T-helper 1 cell treated with Interleukin-12 subunit alpha and Interleukin-12 subunit beta and Interleukin-4 antibody, amounts not matched to agents 30 μg/mL and 1 μg/mL, for 36 hours (primary cell): ENCODE results near the gene TMEM132A.
"Not testable (repeated sequence)": the region's sequence is repeated elsewhere in the genome, so short reads cannot be mapped to it uniquely, and the experiment has no call there.

Experiments
- H3K27ac Mint-ChIP-seq: one replicate; pipeline ENCODE4 v1.8.0; 2021; ENCODE audit warnings: mild to moderate bottlenecking, mixed read lengths
- H3K27me3 Mint-ChIP-seq: one replicate; pipeline ENCODE4 v1.8.0; 2021; ENCODE audit warnings: low read depth, mixed read lengths
- H3K36me3 Mint-ChIP-seq: one replicate; pipeline ENCODE4 v1.8.0; 2021; ENCODE audit warnings: low read depth, mixed read lengths
- H3K4me1 Mint-ChIP-seq: one replicate; pipeline ENCODE4 v1.8.0; 2021; ENCODE audit warnings: low read depth, mixed read lengths
- H3K4me3 Mint-ChIP-seq: one replicate; pipeline ENCODE4 v1.8.0; 2021; ENCODE audit warnings: mild to moderate bottlenecking, moderate library complexity, mixed read lengths
- H3K9me3 Mint-ChIP-seq: one replicate; pipeline ENCODE4 v1.8.0; 2021; ENCODE audit warnings: mixed read lengths

Gene TMEM132A

GRCh38 chr11:60899046-60899936, 25.0 kb upstream of the TMEM132A start:
- peaks cover 10% of the 10 kb centered on the region for H3K4me1 Mint-ChIP-seq
- H3K9me3 Mint-ChIP-seq: no peaks in the 10 kb centered on the region
- H3K27me3 Mint-ChIP-seq: no peaks in the 10 kb centered on the region
- peaks cover 59% of the 10 kb centered on the region for H3K36me3 Mint-ChIP-seq
- H3K4me3 Mint-ChIP-seq: no peak overlapping the region
- H3K27ac Mint-ChIP-seq: peak overlapping the region; percentile 36

- Mint-ChIP-seq H3K27me3 (no peaks in the 10 kb centered on the region), H3K9me3 (no peaks in the 10 kb centered on the region), H3K36me3 (peaks cover 57% of the 10 kb centered on the region), H3K4me1 (peaks cover 12% of the 10 kb centered on the region), H3K4me3 (no peak overlapping the region), H3K27ac (no peak overlapping the region)
Observed at GRCh38 chr11:60899977-60900376, 24.3 kb upstream of the TMEM132A start.

DNA sequence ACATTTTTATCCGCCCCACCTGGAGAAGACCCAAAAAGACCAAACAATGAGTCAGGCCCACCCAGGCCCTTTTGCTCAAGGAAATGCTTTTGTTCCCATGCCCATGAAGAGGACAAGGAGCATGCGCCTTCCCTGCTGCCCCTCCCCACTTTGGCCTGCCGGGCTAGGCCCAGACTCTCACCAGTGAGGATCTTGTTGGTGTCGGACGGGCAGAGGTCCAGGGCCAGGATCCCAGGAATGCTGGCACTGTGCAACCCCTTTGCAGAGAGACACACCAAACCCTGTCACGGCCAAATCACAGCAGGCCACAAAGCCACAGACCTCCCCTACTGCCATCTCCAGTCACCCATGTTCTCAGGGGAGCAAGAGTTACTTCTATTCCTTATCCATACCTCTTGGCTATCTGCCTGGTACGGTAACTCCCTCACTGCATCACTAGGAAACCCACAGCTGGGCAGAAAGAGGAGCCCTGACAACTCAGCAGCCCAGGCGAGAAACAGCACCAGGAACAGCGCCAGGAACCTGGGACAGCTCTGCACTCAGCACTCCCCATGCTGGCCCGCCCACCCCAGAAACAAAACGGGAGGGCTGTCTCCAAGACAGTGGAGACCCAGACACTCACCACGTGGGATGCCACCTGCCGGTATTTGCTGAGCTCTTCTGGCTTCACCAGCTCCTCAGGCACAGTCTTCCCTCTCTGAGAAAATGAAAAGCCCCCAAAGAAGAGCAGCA, 23.4 kb upstream of the TMEM132A start:
- Mint-ChIP-seq H3K27me3 (no peaks in the 10 kb centered on the region), H3K4me3 (no peak overlapping the region), H3K4me1 (peaks cover 19% of the 10 kb centered on the region), H3K36me3 (peaks cover 52% of the 10 kb centered on the region), H3K9me3 (no peaks in the 10 kb centered on the region), H3K27ac (no peak overlapping the region)

DNA sequence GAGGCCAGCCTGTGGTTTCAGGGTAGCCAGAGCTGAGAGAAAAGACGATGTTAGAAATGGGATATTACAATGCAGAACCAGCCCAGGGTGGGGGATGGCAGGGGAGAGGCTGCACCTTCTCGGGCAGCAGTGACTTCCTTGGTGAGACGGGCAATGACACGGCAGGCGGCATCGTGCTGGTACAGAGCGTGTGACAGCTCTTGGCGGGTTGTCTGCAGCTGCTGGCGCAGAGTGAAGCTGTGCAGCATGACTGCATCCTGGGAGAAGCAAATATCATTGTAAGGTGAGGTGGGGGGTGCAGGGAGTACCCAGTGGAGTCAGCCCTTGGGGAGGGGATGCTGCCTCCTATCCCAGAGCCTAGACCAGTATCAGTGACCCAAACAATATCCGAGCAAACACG, 21.6 kb upstream of the TMEM132A start:
- no peaks in the 10 kb centered on the region for H3K9me3 Mint-ChIP-seq
- H3K36me3 Mint-ChIP-seq: peaks cover 45% of the 10 kb centered on the region
- H3K4me3 Mint-ChIP-seq: no peak overlapping the region
- H3K27ac Mint-ChIP-seq: no peak overlapping the region
- no peaks in the 10 kb centered on the region for H3K27me3 Mint-ChIP-seq
- H3K4me1 Mint-ChIP-seq: peaks cover 28% of the 10 kb centered on the region

DNA sequence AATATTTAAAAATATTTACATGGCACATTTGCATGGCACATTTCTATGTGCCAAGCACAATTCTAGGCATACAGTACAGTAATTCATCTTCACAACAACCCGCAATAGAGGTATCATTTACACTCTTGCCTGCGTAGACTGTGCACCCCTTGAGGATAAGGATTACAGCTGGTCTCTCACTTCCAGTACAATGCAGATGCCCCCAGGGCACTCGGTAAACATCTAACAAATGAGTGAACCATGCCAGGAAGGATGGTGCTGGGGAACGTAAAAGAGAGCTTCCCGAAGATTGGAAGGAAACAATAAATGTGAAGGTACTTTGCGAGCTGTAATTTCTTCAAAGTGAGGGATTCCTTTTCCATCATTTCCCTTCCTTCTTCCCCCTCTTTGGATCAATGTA, 19.2 kb upstream of the TMEM132A start:
- Mint-ChIP-seq H3K9me3 (no peaks in the 10 kb centered on the region), H3K27ac (peak overlapping the region; percentile 75), H3K4me3 (peak overlapping the region; percentile 87), H3K36me3 (peaks cover 26% of the 10 kb centered on the region), H3K27me3 (peaks cover 9% of the 10 kb centered on the region), H3K4me1 (peaks cover 30% of the 10 kb centered on the region)

DNA sequence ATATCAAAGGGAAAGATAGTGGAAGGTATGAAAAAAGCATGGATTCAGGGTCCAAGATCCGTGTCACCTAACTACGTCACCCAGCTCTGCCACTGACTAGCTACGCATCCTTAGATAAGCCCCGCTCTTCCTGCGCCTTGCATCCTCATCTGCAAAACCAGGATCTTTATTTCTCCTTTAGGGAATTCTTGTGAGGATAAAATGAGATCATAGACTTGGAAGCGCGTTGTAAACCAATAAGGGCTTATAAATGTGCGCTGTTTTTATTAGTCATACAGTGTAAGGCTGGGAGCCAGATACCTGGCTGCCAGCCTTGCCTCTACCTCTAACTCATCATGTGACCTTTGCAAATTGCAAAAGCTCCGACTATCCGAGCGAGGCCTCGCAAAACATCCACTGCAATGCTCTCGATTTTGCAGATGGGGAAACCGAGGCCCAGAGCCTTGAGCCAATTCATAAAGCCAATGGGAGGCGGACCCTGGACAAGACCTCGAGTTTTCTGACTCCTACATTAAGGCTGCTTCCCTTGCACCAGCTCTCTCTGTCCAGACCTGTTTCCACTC, 18.6 kb upstream of the TMEM132A start:
- Mint-ChIP-seq H3K4me3 (peak overlapping the region; percentile 87), H3K4me1 (peaks cover 30% of the 10 kb centered on the region), H3K27ac (peak overlapping the region; percentile 75), H3K9me3 (no peaks in the 10 kb centered on the region), H3K36me3 (peaks cover 24% of the 10 kb centered on the region), H3K27me3 (peaks cover 9% of the 10 kb centered on the region)

DNA sequence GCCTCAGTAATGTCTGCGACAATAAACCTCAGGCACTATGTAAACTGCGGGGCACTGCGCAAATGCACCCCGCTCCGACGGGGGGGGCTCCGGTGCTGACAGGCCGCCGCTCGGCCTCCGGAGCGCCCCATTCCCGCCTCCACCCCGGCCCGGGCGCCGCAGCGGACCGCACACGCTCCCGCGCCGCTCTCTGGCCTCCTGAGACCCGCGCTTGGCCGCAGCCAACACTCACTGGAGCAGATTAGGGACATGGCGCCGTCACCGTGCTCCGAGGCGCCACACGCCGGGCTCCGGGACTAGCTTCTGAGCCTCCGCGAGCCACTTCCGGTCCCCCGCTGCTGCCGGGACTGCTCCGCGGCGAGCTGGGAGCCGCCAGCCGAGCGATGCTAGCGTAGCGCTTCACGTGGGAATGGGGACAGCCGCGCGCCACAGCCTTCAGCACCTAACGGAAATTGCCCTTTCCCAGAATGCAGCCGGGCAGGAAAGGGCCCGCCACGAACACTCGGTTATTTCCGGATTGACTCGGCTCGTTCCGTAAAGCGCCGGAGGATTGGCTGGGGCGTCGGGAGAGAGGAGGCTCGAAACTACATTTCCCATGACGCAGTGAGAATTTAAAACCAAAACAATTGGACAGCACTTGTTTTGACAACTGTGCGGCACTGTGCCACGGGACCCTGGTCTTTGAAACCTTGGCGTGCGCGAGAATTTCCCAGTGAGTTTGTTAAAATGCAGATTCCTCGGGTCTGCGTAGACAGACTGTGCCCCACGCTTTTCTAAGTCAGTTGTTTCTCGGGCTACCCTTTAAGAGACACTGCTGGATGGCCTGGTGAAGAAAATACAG, 17.9 kb upstream of the TMEM132A start, which contains the start of gene PRPF19:
PRPF19 (minus strand) TSS at position 454 of the 841 bp plus-strand sequence; CDS start at position 251, 203 bp downstream.
- Mint-ChIP-seq H3K27me3 (peaks cover 9% of the 10 kb centered on the region), H3K9me3 (no peaks in the 10 kb centered on the region), H3K4me3 (peak within 1 kb of the TSS; percentile 87), H3K27ac (peak within 1 kb of the TSS; percentile 97), H3K4me1 (peaks cover 35% of the 10 kb centered on the region), H3K36me3 (peaks cover 19% of the 10 kb centered on the region)

- Mint-ChIP-seq H3K27ac (no peak overlapping the region), H3K4me3 (no peak overlapping the region), H3K9me3 (no peaks in the 10 kb centered on the region), H3K36me3 (peaks cover 9% of the 10 kb centered on the region), H3K4me1 (peaks cover 47% of the 10 kb centered on the region), H3K27me3 (peaks cover 9% of the 10 kb centered on the region)
Observed at GRCh38 chr11:60908803-60909202, 15.5 kb upstream of the TMEM132A start.

DNA sequence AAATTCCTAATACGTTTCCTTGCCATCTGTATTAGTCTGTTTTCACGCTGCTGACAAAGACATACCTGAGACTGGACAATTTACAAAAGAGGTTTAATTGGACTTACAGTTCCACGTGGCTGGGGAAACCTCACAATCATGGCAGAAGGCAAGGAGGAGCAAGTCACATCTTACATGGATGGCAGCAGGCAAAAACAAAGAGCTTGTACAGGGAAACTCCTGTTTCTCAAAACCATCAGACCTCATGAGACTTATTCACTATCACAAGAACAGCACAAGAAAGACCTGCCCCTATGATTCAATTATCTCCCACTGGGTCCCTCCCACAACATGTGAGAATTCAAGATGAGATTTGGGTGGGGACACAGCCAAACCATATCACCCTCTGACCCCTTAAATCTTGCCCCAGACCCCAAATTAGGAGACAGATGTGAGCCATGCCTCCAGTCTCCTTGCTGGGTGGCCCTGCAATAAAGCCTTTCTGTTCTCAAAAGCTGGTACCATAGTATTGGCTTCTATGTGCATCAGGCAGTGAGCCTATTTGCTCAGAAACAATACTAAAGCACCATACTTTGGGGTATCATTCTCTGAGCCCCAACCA, 14.5 kb upstream of the TMEM132A start:
- H3K9me3 Mint-ChIP-seq, H3K27ac Mint-ChIP-seq, H3K27me3 Mint-ChIP-seq, H3K4me3 Mint-ChIP-seq, H3K36me3 Mint-ChIP-seq: not testable (repeated sequence)
- peaks cover 42% of the 10 kb centered on the region for H3K4me1 Mint-ChIP-seq

DNA sequence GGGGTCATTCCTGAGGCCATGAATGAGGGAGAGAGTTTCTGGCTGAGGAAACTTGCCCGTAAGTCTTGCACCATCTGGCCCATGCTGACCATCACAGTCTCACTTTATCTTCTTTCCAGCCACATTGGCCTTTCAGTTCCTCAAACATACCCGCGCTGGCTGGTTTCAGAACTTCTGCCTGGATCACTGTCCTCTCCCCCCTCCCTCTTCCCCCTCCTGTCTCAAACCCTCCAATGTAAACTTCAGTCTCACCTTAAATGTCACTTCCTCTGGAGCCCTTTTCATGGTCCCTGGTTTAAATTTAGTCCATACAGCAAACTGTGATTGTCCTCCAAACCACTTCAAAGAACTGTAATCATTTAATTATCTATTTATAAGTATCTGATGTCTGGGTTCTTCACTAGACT, 14.0 kb upstream of the TMEM132A start:
- H3K4me3 Mint-ChIP-seq: no peak overlapping the region
- H3K9me3 Mint-ChIP-seq: no peaks in the 10 kb centered on the region
- H3K27ac Mint-ChIP-seq: no peak overlapping the region
- peaks cover 44% of the 10 kb centered on the region for H3K4me1 Mint-ChIP-seq
- H3K36me3 Mint-ChIP-seq: peaks cover under 1% of the 10 kb centered on the region
- H3K27me3 Mint-ChIP-seq: peaks cover 9% of the 10 kb centered on the region

DNA sequence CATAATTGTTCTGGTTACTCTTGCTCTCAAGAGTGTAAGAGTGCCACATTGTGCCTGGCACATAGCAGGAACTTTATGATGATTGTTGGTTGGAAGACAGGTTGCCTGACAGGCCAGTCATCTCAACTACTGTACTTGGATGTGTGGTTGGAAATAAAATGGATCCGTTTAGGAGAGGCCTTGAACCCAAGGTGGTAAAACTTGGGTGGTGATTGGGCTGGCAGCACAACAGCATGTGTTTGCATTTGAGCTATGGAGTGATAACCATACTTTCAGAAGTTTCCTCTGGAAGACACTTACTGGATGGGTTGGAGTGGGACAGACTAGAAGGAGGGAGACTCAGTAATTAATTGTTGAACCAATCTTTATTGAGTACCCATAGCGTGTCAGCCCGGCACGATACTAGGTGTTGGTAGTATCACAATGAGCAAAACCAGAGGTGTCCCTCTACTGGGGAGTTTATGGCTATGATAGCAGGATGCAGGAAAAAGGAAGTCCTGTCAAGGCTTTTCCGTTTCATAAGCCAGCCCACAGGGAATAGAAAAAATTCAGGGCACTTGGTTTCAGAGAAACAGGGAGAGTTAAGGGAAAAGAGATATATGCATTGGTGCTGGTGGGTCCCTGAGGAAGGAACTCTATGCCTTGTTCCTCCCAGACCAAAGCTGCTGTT, 13.4 kb upstream of the TMEM132A start:
- Mint-ChIP-seq H3K4me1 (peaks cover 44% of the 10 kb centered on the region), H3K9me3 (no peaks in the 10 kb centered on the region), H3K27ac (no peak overlapping the region), H3K36me3 (peaks cover under 1% of the 10 kb centered on the region), H3K4me3 (no peak overlapping the region), H3K27me3 (peaks cover 9% of the 10 kb centered on the region)

DNA sequence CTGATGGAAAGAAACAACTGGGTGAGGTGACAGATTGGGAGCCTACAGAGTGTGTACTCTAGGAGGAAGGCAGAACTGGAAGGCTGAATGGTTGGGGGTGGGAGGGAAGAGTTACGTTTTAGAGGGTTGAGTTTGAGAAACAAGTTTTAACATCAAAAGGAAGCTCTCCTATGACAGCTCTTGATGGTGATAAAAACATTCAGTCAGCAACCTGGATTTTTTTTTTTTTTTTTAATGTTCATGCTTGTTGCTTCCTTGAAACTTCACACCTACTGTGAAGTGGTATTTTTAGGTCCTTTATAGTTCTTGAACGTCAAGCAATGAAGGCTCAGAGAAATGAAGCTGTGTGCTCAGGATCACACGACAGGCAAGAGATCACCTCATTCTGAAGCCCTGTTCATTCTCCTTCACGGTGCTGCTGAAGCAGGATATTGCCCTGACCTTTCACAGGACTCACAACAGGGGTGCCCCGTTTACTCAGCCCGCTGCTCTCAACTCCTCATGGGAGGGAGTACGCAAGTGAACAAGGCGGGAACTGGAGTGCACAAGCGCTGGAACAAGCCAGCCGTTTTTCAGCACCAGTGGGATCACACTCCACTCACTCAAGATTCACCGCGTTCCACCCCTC, 11.9 kb upstream of the TMEM132A start:
- Mint-ChIP-seq H3K4me1 (peaks cover 45% of the 10 kb centered on the region), H3K36me3 (peaks cover 4% of the 10 kb centered on the region), H3K4me3 (peak overlapping the region; percentile 41), H3K27me3 (peaks cover 9% of the 10 kb centered on the region), H3K9me3 (no peaks in the 10 kb centered on the region), H3K27ac (peak overlapping the region; percentile 76)
